ENCODE results near the gene EYS. TPM values are rescaled to one million over a fixed set of nuclear protein-coding genes. Genes with fewer than 3 reads are reported as not detected.

The EYS gene
- polyA plus RNA-seq, 1 of the 3 experiments (the other 2 are of a cell fraction), result 0.05 TPM

DNA sequence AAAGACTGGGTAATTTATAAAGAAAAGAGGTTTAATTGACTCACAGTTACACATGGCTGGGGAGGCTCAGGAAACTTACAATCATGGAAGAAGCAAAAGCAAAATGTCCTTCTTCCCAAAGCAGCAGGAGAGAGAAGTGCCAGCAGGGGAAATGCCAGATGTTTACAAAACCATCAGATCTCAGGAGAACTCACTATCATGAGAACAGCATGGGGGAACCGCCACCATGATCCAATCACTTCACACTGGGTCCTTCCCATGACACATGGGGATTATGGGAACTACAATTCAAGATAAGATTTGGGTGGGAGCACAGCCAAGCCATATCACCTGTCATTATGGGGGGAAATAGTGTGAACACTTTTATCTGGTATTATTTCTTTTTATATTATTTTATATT, 557.2 kb downstream of the EYS start:
- Histone ChIP-seq H3K4me2 (no peak overlapping the region), H3K4me3 (ENCODE audit: low read depth in 2 of 2, low read length in 1 of 2) (no peak overlapping the region), H2AFZ (ENCODE audit: low read depth) (no peak overlapping the region), H3K79me2 (ENCODE audit: insufficient read depth) (no peaks in the 10 kb centered on the region), H4K20me1 (ENCODE audit: insufficient read depth) (no peaks in the 10 kb centered on the region), H3K27me3 (ENCODE audit: insufficient read depth) (no peaks in the 10 kb centered on the region), H3K4me1 (ENCODE audit: control insufficient read depth in 1 of 2, insufficient read depth in 2 of 2, low read depth in 1 of 2, low read length in 1 of 2) (no peaks in the 10 kb centered on the region), H3K9me3 (no peaks in the 10 kb centered on the region), H3F3A (replicated peaks; ENCODE audit: insufficient read depth) (no peaks in the 10 kb centered on the region), H3K9me2 (no peaks in the 10 kb centered on the region), H3K36me3 (replicated peaks in 1 of 2; ENCODE audit: control insufficient read depth in 1 of 2, insufficient read depth in 2 of 2, low read length in 1 of 2) (no peaks in the 10 kb centered on the region), H3K27ac (ENCODE audit: low read depth in 2 of 2, low read length in 1 of 2) (no peak overlapping the region), H3K9ac (no peak overlapping the region)
- TF ChIP-seq TEAD4 (IDR thresholded peaks at IDR 0.05; ENCODE audit: borderline replicate concordance, insufficient read depth) (no peak), MEF2A (IDR thresholded peaks at IDR 0.05; ENCODE audit: borderline replicate concordance, low read depth) (no peak), FOSL2 (IDR thresholded peaks at IDR 0.05; ENCODE audit: borderline replicate concordance, low read depth) (no peak), NFIC (IDR thresholded peaks at IDR 0.05; ENCODE audit: borderline replicate concordance) (no peak), CHD2 (IDR thresholded peaks at IDR 0.05; ENCODE audit: low read length, partially characterized antibody) (no peak), MXI1 (IDR thresholded peaks at IDR 0.05; ENCODE audit: low read depth, low read length) (no peak), SMC3 (IDR thresholded peaks at IDR 0.05; ENCODE audit: low read depth, low read length) (no peak), RAD21 (IDR thresholded peaks at IDR 0.05; ENCODE audit: low read length) (no peak), EP300 (IDR thresholded peaks at IDR 0.05; ENCODE audit: borderline replicate concordance in 1 of 2, low read depth in 1 of 2, low read length in 1 of 2) (no peak), TAF1 (IDR thresholded peaks at IDR 0.05; ENCODE audit: borderline replicate concordance, low read depth, low read length) (no peak), FOXJ3 (CRISPR knock-in tag; IDR thresholded peaks at IDR 0.05) (no peak)
- TF ChIP-seq, protein P1, sequence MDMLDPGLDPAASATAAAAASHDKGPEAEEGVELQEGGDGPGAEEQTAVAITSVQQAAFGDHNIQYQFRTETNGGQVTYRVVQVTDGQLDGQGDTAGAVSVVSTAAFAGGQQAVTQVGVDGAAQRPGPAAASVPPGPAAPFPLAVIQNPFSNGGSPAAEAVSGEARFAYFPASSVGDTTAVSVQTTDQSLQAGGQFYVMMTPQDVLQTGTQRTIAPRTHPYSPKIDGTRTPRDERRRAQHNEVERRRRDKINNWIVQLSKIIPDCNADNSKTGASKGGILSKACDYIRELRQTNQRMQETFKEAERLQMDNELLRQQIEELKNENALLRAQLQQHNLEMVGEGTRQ (IDR thresholded peaks at IDR 0.05; ENCODE audit: borderline replicate concordance, low read depth, low read length), result no peak
- 40% methylated on average over 1 of the region's 1 CpG for WGBS (ENCODE audit: low lambda C conversion rate)
- ChIA-PET POLR2A (no interaction called here), CTCF (no interaction called here)
- no peak for DNase-seq

DNA sequence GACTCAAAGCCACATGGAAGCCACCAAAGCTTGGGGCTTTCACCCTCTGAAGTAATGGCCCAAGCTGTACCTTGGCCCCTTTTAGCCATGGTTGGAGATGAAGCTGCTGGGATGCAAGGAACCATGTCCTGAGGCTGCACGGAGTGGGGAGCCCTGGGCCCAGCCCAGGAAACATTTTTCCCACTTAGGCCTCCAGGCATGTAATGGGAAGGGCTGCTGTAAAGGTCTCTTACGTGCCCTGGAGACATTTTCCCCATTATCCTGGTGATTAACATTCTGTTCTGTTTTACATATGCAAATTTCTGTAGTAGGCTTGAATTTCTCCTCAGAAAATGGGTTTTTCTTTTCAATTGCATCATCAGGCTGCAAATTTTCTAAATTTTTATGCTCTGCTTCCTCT, 558.2 kb downstream of the EYS start:
- no peaks in the 10 kb centered on the region for H3F3A ChIP-seq (replicated peaks; ENCODE audit: insufficient read depth)
- no peak overlapping the region for H2AFZ ChIP-seq (ENCODE audit: low read depth)
- no peaks in the 10 kb centered on the region for H4K20me1 ChIP-seq (ENCODE audit: insufficient read depth)
- WGBS (ENCODE audit: low lambda C conversion rate), result 18% methylated on average over 1 of the region's 2 CpGs
- H3K27me3 ChIP-seq (ENCODE audit: insufficient read depth), result no peaks in the 10 kb centered on the region
- no peak for TF ChIP-seq FOSL2 (IDR thresholded peaks at IDR 0.05; ENCODE audit: borderline replicate concordance, low read depth)
- TF ChIP-seq RXRA (IDR thresholded peaks at IDR 0.05; ENCODE audit: borderline replicate concordance, low read depth), result no peak
- TF ChIP-seq, protein P2, sequence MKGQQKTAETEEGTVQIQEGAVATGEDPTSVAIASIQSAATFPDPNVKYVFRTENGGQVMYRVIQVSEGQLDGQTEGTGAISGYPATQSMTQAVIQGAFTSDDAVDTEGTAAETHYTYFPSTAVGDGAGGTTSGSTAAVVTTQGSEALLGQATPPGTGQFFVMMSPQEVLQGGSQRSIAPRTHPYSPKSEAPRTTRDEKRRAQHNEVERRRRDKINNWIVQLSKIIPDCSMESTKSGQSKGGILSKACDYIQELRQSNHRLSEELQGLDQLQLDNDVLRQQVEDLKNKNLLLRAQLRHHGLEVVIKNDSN (IDR thresholded peaks at IDR 0.05; ENCODE audit: borderline replicate concordance, low read depth), result no peak
- no peak for TF ChIP-seq FOXJ3 (CRISPR knock-in tag; IDR thresholded peaks at IDR 0.05)
- TF ChIP-seq GATA2 (CRISPR knock-in tag; IDR thresholded peaks at IDR 0.05), result no peak
- no peak for TF ChIP-seq RCOR1 (IDR thresholded peaks at IDR 0.05; ENCODE audit: low read length)
- TF ChIP-seq GABPA (IDR thresholded peaks at IDR 0.05; ENCODE audit: low read depth), result no peak
- no peak for TF ChIP-seq SMC3 (IDR thresholded peaks at IDR 0.05; ENCODE audit: low read depth, low read length)
- TF ChIP-seq TCF12 (IDR thresholded peaks at IDR 0.05), result no peak
- no peak for DNase-seq
- H3K4me3 ChIP-seq (ENCODE audit: low read depth in 2 of 2, low read length in 1 of 2), result no peak overlapping the region
- no peaks in the 10 kb centered on the region for H3K36me3 ChIP-seq (replicated peaks in 1 of 2; ENCODE audit: control insufficient read depth in 1 of 2, insufficient read depth in 2 of 2, low read length in 1 of 2)
- H3K9ac ChIP-seq, result no peak overlapping the region
- ChIA-PET POLR2A (no interaction called here), CTCF (no interaction called here)
- H3K9me3 ChIP-seq, result no peaks in the 10 kb centered on the region
- H3K79me2 ChIP-seq (ENCODE audit: insufficient read depth), result no peaks in the 10 kb centered on the region
- H3K4me2 ChIP-seq, result no peak overlapping the region
- no peaks in the 10 kb centered on the region for H3K9me2 ChIP-seq
- no peaks in the 10 kb centered on the region for H3K4me1 ChIP-seq (ENCODE audit: control insufficient read depth in 1 of 2, insufficient read depth in 2 of 2, low read depth in 1 of 2, low read length in 1 of 2)
- no peak overlapping the region for H3K27ac ChIP-seq (ENCODE audit: low read depth in 2 of 2, low read length in 1 of 2)

All from SK-N-SH (cell line).